ENCODE results near the gene HSPA1B. TPM values are rescaled to one million over a fixed set of nuclear protein-coding genes. Genes with fewer than 3 reads are reported as not detected.
A peak's percentile ranks its signal among the peaks of the same experiment; 100 is the strongest.
"Not testable (repeated sequence)": the region's sequence is repeated elsewhere in the genome, so short reads cannot be mapped to it uniquely, and the experiment has no call there.

HSPA1B gene
- total RNA-seq, 2 experiments from 2014 or later = 44.0 to 47.2 TPM

- Mint-ChIP-seq H3K4me1 (peaks cover 42% of the 10 kb centered on the region), H3K27ac (peak overlapping the region; percentile 97), H3K9me3 (no peaks in the 10 kb centered on the region), H3K4me3 (peak overlapping the region; percentile 97), H3K36me3 (ENCODE audit: low read depth) (peaks cover 53% of the 10 kb centered on the region), H3K27me3 (no peaks in the 10 kb centered on the region)
- no peak for DNase-seq
- ChIA-PET POLR2A (no interaction called here), CTCF (interaction anchor here (0.6 to 2.1 kb wide), 4 partner anchors 8 to 98 kb away, joined by 3 to 5 read pairs (median 4); no protein-coding TSS in a partner anchor)
Observed at GRCh38 chr6:31836047-31836473, 8.5 kb downstream of the HSPA1B start.

- no peak for DNase-seq
- H3K9me3 Mint-ChIP-seq = no peaks in the 10 kb centered on the region
- peaks cover 55% of the 10 kb centered on the region for H3K36me3 Mint-ChIP-seq (ENCODE audit: low read depth)
- peak overlapping the region; percentile 97 for H3K27ac Mint-ChIP-seq
- peaks cover 36% of the 10 kb centered on the region for H3K4me1 Mint-ChIP-seq
- ChIA-PET CTCF (interaction anchor here (0.6 to 3.0 kb wide), 4 partner anchors 7 to 28 kb away, joined by 3 to 8 read pairs (median 4); partner anchors contain the start of genes HSPA1A, HSPA1L and NEU1), POLR2A (interaction anchor here (0.7 kb wide), 1 partner anchor 119 kb away, joined by 3 read pairs; no protein-coding TSS in a partner anchor)
- H3K27me3 Mint-ChIP-seq = no peaks in the 10 kb centered on the region
- H3K4me3 Mint-ChIP-seq = peak overlapping the region; percentile 97
Observed at GRCh38 chr6:31836474-31837368, 9.2 kb downstream of the HSPA1B start.

GRCh38 chr6:31837369-31838113 is 10.0 kb downstream of the HSPA1B start:
- no peaks in the 10 kb centered on the region for H3K27me3 Mint-ChIP-seq
- DNase-seq = no peak
- ChIA-PET POLR2A (interaction anchor here (0.7 kb wide), 1 partner anchor 120 kb away, joined by 3 read pairs; no protein-coding TSS in a partner anchor), CTCF (interaction anchor here (0.6 to 3.0 kb wide), 4 partner anchors 22 to 108 kb away, joined by 3 to 8 read pairs (median 4); partner anchors contain the start of genes DDAH2, HSPA1A, HSPA1L and LSM2)
- H3K9me3 Mint-ChIP-seq = no peaks in the 10 kb centered on the region
- H3K4me1 Mint-ChIP-seq = peaks cover 34% of the 10 kb centered on the region
- peaks cover 55% of the 10 kb centered on the region for H3K36me3 Mint-ChIP-seq (ENCODE audit: low read depth)
- peak overlapping the region; percentile 97 for H3K27ac Mint-ChIP-seq
- peak overlapping the region; percentile 97 for H3K4me3 Mint-ChIP-seq

- not testable (repeated sequence) for H3K9me3 Mint-ChIP-seq, H3K27me3 Mint-ChIP-seq, H3K27ac Mint-ChIP-seq, DNase-seq
- H3K4me3 Mint-ChIP-seq = peak overlapping the region; percentile 97
- ChIA-PET POLR2A (interaction anchor here (0.6 to 0.7 kb wide), 2 partner anchors 100 to 181 kb away, joined by 3 read pairs; no protein-coding TSS in a partner anchor), CTCF (interaction anchor here (0.6 to 3.0 kb wide), 6 partner anchors 9 to 159 kb away, joined by 3 to 9 read pairs (median 4); partner anchors contain the start of genes DDAH2, LSM2 and NEU1)
- peaks cover 55% of the 10 kb centered on the region for H3K36me3 Mint-ChIP-seq (ENCODE audit: low read depth)
- peaks cover 34% of the 10 kb centered on the region for H3K4me1 Mint-ChIP-seq
Observed at GRCh38 chr6:31838114-31838553, 10.6 kb downstream of the HSPA1B start.

GRCh38 chr6:31838968-31839367 is 11.4 kb downstream of the HSPA1B start:
- Mint-ChIP-seq H3K27me3 (no peaks in the 10 kb centered on the region), H3K9me3 (no peaks in the 10 kb centered on the region), H3K4me3 (peak overlapping the region; percentile 32), H3K27ac (peak overlapping the region; percentile 46), H3K4me1 (peaks cover 33% of the 10 kb centered on the region), H3K36me3 (ENCODE audit: low read depth) (peaks cover 55% of the 10 kb centered on the region)
- ChIA-PET POLR2A (interaction anchor here (0.6 to 0.7 kb wide), 2 partner anchors 101 to 182 kb away, joined by 3 read pairs; no protein-coding TSS in a partner anchor), CTCF (interaction anchor here (0.9 to 3.0 kb wide), 8 partner anchors 10 to 160 kb away, joined by 3 to 9 read pairs (median 4); partner anchors contain the start of genes DDAH2 and NEU1)
- DNase-seq = no peak

- DNase-seq, H3K9me3 Mint-ChIP-seq, H3K27ac Mint-ChIP-seq, H3K27me3 Mint-ChIP-seq, POLR2A ChIA-PET, H3K4me3 Mint-ChIP-seq: not testable (repeated sequence)
- peaks cover 30% of the 10 kb centered on the region for H3K4me1 Mint-ChIP-seq
- CTCF ChIA-PET = interaction anchor here (0.6 to 3.0 kb wide), 7 partner anchors 9 to 149 kb away, joined by 3 to 9 read pairs (median 4); partner anchors contain the start of gene NEU1
- H3K36me3 Mint-ChIP-seq (ENCODE audit: low read depth) = peaks cover 55% of the 10 kb centered on the region
Observed at GRCh38 chr6:31839779-31840126, 12.2 kb downstream of the HSPA1B start.

- no peaks in the 10 kb centered on the region for H3K9me3 Mint-ChIP-seq
- H3K4me3 Mint-ChIP-seq = no peak overlapping the region
- peaks cover 19% of the 10 kb centered on the region for H3K4me1 Mint-ChIP-seq
- H3K27ac Mint-ChIP-seq = peak overlapping the region; percentile 19
- no peaks in the 10 kb centered on the region for H3K27me3 Mint-ChIP-seq
- H3K36me3 Mint-ChIP-seq (ENCODE audit: low read depth) = peaks cover 36% of the 10 kb centered on the region
- ChIA-PET CTCF (interaction anchor here (1.3 kb wide), 1 partner anchor 148 kb away, joined by 3 read pairs; no protein-coding TSS in a partner anchor), POLR2A (no interaction called here)
- DNase-seq = no peak
Observed at GRCh38 chr6:31842053-31842452, 14.5 kb downstream of the HSPA1B start.

GRCh38 chr6:31844507-31844906 is 17.0 kb downstream of the HSPA1B start:
- ChIA-PET CTCF (interaction anchor here (0.5 to 1.6 kb wide), 3 partner anchors 9 to 222 kb away, joined by 3 to 5 read pairs (median 4); partner anchors contain the start of gene VWA7), POLR2A (no interaction called here)
- Mint-ChIP-seq H3K4me3 (no peak overlapping the region), H3K27me3 (no peaks in the 10 kb centered on the region), H3K9me3 (no peaks in the 10 kb centered on the region), H3K36me3 (ENCODE audit: low read depth) (peaks cover 16% of the 10 kb centered on the region), H3K4me1 (peaks cover 3% of the 10 kb centered on the region), H3K27ac (no peak overlapping the region)
- DNase-seq = no peak

- POLR2A ChIA-PET = no interaction called here
- no peak for DNase-seq
- Mint-ChIP-seq H3K27me3 (no peaks in the 10 kb centered on the region), H3K4me3 (no peak overlapping the region), H3K9me3 (peaks cover under 1% of the 10 kb centered on the region), H3K27ac (no peak overlapping the region), H3K36me3 (ENCODE audit: low read depth) (no peaks in the 10 kb centered on the region), H3K4me1 (no peaks in the 10 kb centered on the region)
- CTCF ChIA-PET = interaction anchor here (0.6 kb wide), 1 partner anchor 9 kb away, joined by 3 read pairs; no protein-coding TSS in a partner anchor
Observed at GRCh38 chr6:31847276-31847978, 19.9 kb downstream of the HSPA1B start.

GRCh38 chr6:31850765-31851484 is 23.4 kb downstream of the HSPA1B start:
- no peak for DNase-seq
- no peaks in the 10 kb centered on the region for H3K4me1 Mint-ChIP-seq
- POLR2A ChIA-PET = no interaction called here
- H3K36me3 Mint-ChIP-seq (ENCODE audit: low read depth) = peaks cover 1% of the 10 kb centered on the region
- peaks cover 6% of the 10 kb centered on the region for H3K9me3 Mint-ChIP-seq
- no peak overlapping the region for H3K27ac Mint-ChIP-seq
- H3K4me3 Mint-ChIP-seq = no peak overlapping the region
- CTCF ChIA-PET = interaction anchor here (0.6 to 1.3 kb wide), 2 partner anchors 11 to 121 kb away, joined by 3 read pairs; no protein-coding TSS in a partner anchor
- H3K27me3 Mint-ChIP-seq = no peaks in the 10 kb centered on the region

- ChIA-PET CTCF (interaction anchor here (0.6 to 1.3 kb wide), 3 partner anchors 12 to 122 kb away, joined by 3 read pairs; no protein-coding TSS in a partner anchor), POLR2A (no interaction called here)
- H3K4me1 Mint-ChIP-seq = no peaks in the 10 kb centered on the region
- peaks cover 6% of the 10 kb centered on the region for H3K9me3 Mint-ChIP-seq
- H3K27me3 Mint-ChIP-seq = no peaks in the 10 kb centered on the region
- peaks cover 1% of the 10 kb centered on the region for H3K36me3 Mint-ChIP-seq (ENCODE audit: low read depth)
- no peak for DNase-seq
- no peak overlapping the region for H3K4me3 Mint-ChIP-seq
- H3K27ac Mint-ChIP-seq = no peak overlapping the region
Observed at GRCh38 chr6:31851485-31851832, 23.9 kb downstream of the HSPA1B start.
